ENCODE data around the gene LTBP4.

LTBP4 gene

DNA sequence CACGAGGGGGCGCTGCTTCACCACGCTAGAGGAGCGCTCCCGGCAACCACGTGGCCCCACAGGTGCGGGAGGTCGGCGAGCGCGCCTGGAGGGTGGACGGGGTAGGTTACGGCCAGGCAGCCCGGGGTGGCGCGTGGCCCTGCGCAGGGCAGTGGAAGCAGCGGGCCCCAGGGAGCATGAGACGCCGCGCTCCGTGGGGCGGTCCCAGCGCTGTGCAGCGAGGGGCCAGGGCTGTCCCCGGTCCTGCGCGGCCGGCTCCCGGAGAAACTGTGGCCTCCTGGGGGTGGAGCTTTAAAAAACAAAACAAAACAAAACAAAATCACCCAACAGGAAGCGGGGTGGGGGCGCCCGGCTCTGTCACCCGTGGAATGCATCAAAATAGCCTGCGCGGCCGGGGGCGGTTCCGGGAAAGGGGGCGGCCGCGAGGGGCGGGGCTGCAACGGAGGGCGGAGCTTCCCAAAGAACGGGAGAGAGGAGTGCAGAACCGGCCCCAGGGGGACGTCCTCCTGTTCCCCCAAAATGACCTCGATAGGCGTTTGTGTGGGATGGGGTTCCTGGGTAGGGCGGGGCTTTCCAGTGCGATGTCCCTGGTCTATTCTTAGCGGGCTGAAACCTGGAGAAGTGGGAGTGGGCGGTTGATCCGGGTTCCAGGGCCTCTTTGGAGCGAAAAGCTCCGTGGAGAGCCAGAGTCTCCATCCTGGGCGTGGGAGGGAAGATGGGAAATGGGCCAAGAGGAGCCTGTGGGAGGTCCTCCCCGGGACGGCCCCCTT, 61.9 kb downstream of the LTBP4 start:
- DNase-seq (ENCODE audit: low read depth in 3 of 3) = peak; percentile 89 to 91 (median 90)

DNA sequence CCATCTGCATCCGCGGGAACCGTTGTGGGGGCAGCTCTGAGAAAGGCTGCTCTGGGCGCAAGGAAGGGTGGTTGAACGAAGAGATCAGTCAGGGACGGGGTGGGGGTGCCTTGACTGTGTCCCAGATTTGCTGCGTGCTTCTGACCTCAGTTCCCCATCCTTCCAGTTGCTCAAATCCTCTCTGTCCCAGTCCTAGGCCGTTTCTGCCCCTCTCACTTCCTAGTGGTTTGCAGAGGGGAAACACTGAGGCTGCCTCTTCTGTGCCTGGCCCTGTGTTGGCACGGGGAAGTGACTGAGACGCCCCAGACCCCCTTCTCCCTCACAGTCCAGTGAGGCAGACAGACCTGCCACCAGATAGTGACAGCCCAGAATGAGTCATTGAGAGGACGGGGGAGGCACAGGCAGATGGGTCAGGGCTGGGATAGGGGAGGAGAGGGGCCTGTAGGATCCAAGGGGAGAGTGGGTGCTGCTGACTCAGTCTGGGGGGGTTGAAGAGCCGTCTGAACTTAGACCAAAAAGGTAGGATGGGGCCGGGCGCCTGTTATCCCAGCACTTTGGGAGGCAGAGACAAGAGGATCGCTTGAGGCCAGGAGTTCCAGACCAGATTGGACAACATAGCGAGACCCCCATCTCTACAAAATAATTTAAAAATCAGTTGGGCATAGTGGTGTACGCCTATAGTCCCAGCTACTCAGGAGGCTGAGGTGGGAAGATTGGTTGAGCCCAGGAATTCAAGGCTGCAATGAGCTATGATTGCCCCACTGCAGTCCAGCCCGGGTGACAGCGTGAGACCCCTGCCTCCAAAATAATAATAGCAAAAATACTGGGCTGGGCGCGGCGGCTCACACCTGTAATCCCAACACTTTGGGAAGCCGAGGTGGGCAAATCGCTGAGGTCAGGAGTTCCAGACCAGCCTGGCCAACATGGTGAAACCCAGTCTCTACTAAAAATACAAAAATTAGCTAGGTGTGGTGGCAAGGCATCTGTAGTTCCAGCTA, 62.8 kb downstream of the LTBP4 start:
- no peak for DNase-seq (ENCODE audit: low read depth in 3 of 3)

DNA sequence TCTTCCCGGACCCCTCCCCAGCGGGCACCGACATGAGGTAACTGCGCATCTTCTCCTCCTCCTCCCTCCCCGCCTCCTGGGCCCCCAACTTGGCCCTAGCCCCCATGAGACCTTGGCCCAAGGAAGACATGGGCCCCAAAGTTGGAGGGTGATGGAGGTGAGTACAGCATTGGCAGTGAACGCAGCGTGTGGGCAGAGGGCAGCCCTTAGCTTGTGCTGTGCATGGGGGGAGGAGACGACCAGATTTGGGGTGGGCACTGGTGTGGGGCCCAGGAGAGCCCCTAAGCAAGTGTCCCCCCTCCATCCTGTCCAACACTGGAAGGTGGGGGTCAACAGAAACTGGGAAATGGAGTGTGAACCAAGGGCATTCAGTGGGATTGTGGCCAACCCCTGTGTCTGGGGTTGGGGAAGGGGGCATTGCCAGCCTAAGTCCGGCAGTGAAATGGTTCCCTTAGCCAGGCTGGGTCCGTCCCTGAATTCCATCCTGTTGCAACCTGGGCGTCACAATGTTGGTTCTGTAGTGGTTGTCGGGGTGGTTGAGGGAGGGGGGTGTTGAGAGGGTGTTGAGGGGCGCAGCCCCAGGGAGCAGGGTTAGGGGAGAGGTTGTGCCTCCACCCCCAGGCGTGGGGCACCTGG, 65.8 kb downstream of the LTBP4 start:
- DNase-seq (ENCODE audit: low read depth in 3 of 3) = no peak

DNA sequence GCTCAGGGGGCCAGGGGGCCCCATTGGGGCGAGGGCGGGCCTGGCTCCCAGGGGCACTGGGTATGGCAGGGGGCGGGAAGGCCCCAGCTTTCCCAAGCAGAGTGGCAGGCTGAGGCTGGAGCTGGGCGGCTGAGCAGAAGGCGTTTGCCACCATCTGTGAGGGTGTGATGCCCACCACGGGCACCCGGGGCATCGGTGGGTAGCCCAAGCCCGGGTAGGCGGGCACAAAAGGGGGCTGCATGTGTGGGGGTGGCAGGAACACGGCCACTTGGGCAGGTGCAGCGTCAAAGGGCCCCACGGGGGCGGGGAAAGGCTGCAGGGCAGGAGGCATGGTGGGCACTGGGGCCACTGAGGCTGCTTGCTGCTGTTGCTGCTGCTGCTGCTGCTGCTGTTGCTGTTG, 66.4 kb downstream of the LTBP4 start:
- DNase-seq (ENCODE audit: low read depth in 3 of 3) = no peak

DNA sequence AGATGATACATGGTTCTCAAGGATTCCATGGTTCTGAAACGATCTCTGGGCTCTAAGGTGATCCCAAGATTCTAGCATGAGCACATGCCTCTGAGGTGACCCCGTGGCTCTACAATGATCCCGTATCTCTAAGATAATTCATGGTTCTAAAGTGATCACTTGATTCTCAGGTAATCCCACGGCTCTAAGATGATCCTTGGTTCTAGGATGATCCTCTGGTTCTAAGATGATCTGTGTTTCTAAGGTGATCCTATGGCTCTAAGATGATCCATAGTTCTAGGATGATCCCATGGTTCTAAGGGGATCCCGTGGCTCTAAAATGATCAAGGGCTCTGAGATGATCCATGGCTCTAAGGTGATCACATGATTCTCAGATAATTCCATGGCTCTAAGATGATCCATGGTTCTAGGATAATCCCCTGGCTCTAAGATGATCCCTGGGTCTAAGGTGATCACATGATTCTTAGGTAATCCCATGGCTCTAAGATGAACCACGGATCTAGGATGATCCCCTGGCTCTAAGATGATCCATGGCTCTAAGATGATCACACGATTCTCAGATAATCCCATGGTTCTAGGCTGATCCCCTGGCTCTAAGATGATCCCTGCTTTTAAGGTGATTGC, 67.9 kb downstream of the LTBP4 start:
- no peak for DNase-seq (ENCODE audit: low read depth in 3 of 3)

DNA sequence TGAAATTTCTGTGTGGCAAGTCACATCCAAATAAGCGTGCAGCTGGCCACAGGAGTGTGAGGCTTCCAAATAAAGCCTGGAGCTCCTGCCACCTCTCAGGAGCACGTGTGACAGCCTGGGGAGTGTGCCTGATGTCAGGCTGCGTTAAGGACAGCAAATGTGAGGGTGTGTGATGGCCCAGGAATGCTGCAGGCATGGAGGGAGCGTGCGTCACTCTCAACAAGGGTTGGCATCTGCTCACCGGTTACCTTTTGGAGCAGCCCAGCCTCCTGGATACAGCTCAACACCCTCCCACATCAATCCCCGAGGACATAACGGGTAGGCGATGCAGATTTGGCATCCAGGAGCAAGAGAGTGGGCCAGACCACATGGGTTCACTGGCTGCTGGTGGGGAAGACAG, 70.2 kb downstream of the LTBP4 start:
- DNase-seq (ENCODE audit: low read depth in 3 of 3) = no peak

DNA sequence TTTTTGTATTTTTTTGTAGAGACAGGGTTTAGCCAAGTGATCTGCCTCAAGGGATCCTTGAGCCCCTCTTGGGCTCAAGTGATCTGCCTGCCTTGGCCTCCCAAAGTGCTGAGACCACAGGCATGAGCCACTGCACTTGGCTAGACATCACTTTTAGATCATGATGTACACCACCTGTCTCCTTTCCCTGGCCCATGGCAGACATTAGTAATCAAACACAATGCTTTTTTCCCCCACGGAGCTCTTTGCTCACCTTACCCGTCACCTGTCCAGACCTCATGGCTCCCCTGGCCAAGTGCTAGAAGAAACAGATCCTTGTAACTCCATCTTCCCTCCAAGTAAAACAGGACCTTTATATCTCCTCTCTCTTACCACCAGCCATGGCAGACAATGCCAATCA, 70.9 kb downstream of the LTBP4 start:
- DNase-seq (ENCODE audit: low read depth in 3 of 3) = no peak

DNA sequence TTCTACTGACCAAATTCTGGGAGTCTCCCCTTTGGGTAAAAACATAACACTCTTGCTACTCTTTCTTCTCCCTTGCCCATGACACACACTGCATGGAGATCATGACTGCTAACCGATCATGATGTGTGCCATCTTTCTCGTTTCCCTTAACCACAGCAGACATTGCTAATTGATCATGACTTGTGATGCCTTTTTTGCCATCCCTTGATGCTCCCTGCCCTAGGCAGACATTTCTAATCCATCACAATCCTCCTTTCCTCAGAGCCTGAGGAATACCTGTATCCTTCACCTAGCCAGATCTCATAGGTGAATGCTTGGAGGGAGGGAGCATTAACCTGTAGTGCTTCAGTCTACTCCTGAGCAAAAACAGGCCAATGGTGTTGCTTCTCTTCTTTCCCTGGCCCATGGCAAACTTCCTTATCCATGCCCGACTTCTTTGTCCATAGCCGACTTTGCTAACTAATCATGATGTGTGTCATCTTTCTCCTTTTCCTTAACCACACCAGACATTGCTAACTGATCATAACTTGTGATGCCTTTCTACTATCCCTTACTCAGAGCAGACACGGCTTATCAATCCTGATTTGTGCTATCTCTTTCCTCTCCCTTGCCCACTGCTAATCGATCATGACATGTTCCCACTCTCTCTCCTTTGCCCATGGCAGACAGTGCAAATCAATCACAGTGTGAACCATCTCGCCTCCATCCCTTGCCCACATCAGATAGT, 71.6 kb downstream of the LTBP4 start:
- DNase-seq (ENCODE audit: low read depth in 3 of 3) = no peak

DNA sequence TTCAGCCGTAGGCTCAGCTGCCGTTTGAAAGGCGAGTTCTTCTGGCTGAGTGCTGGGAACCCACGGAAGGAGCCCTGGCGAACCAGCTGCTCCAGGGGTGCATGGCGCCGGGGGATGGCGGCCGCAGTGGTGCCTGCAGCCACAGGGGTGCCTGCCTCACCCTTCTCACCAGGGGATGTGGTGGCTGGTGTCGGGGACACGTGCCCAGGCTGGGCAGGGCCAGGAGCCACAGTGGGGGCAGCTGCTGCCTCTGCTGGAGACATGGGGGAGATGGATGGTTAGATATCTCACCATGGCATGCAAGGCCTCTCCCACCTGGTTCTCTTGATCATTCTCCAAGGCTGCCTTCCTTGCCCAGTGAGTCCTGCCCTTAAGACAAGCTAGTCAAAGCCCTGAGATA, 72.2 kb downstream of the LTBP4 start:
- no peak for DNase-seq (ENCODE audit: low read depth in 3 of 3)

DNA sequence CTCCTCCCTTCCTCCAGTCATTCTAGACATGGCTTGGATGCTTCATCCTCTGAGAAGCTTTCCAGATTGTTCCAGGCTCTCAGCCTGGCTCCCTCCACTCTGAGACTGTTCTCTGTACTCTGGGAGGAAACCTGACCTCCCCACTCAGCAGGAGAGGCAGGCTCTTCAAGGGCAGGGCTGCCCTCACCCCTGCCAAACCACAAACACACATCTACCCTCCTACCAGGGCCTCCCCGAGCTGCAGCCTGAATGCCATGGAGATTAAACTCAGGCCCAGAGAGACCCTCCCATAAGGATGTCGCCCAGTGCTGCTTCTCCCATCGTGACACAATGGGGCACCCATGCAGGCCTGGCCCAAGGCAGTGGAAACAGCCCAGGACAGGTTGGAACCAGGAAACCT, 73.1 kb downstream of the LTBP4 start:
- no peak for DNase-seq (ENCODE audit: low read depth in 3 of 3)

DNA sequence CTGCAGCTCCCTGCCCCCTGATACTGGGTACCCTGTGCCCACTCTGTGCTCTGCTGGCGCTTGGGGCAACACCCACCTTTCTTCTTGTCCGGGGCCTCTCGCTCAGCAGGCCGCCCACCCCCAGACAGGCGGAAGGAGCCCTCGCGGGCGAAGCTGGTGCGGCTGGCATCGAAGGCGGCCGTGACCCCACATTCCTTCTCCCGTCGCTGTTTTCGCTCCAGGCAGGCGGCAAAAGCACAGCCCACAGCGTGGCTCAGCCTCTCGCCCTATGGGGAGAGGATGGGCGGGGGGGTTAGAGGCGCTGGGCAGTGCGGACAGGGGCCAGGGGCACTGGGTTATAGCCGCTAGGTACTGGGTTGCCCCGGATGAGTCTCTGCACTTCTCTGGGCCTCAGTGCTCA, 76.0 kb downstream of the LTBP4 start:
- DNase-seq (ENCODE audit: low read depth in 3 of 3) = no peak

Data from stimulated activated CD4-positive, alpha-beta T cell treated with anti-CD3 and anti-CD28 coated beads, TNF-alpha, amount 100 ng/mL, for 24 hours (primary cell).